GM12872 (cell line): ENCODE measurements around the gene OGFOD1.

ENCODE experiments used
- CTCF ChIP-seq: IDR thresholded peaks from 3 replicates; pipeline ENCODE4 v1.5.1; 2011; ENCODE audit warnings: low read depth, mild to moderate bottlenecking, low read length, moderate library complexity; ENCODE audit not compliant: insufficient read depth

The OGFOD1 gene

GRCh38 chr16:56506941-56507340 lies 55.6 kb downstream of the OGFOD1 start:
- TF ChIP-seq CTCF: no peak

- TF ChIP-seq CTCF: no peak
Observed at GRCh38 chr16:56510544-56510943, 59.2 kb downstream of the OGFOD1 start.

DNA sequence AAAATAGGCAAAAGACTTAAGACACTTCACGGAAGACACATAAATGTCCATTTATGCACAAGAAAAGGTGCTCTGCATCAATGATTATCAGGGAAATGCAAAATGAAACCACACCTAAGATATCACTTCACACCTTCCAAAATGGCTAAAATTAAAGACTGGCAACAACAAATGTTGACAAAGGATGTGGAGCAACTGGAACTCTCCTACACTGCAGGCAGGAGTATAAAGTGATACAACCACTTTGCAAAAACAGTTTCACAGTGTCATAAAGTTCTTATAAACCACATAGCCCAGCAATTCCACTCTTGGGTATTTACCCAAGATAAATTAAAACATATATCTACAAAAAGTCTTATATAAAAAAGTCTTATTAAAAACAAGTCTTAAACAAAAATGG lies 60.7 kb downstream of the OGFOD1 start:
- no peak for TF ChIP-seq CTCF

DNA sequence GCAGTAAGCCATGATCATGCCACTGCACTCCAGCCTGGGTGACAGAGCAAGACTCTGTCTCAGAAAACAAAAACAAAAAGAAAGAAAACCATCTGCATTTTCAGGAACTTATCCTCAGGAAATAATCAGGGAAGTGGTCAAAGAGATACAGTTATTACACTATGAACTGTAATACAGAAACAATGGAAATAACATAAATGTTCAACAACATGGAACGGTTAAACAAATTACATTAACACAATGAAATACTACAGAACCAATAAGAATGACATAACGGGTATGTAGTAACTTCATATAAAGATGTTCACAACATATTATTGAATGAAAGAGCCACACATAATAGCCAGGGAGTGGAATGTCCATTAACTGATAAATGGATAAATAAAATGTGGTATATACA lies 61.7 kb downstream of the OGFOD1 start:
- no peak for TF ChIP-seq CTCF

- peak; percentile 61 for TF ChIP-seq CTCF
Observed at GRCh38 chr16:56513972-56514371, 62.6 kb downstream of the OGFOD1 start.

DNA sequence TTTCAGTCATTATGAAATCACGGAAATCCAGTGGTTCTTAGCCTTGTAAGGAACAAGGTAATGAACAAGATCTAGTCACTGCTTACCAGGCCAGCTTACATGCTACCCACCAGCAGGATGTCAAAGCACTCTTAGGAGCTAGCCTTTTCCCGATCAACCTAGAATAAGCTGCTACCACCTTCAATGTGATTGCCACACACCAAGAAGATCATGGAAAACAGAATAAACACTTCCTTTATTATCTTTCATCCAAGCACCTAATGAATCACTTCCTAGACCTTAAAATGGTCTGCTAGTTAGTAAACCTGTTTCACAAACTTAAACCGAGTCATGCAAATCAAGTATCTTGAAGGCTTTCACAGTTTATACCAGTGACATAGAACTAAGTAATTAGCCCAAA lies 63.5 kb downstream of the OGFOD1 start:
- no peak for TF ChIP-seq CTCF

DNA sequence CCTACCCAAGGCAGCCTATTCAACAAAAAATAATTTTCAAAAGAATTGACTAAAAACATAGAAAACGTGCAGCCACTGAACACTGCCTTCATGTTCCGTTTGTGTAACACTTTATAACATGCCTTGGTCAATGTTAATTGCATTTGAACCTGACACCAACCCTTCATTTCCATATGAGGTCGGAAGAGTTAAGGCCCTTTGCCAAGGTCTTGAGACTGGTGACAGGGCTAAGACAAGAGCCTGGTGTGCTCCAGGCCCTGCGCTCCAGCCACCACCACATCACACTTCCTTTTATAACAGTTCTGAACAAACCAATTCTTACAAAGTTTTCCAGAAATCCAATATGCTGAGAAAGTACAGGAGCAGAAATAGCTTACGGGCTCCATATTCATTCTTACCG lies 64.3 kb downstream of the OGFOD1 start:
- no peak for TF ChIP-seq CTCF

- TF ChIP-seq CTCF: no peak
Observed at GRCh38 chr16:56517206-56517605, 65.9 kb downstream of the OGFOD1 start.
